Measurements from ENCODE around the gene RTEL1.
"Not testable (repeated sequence)": the region's sequence is repeated elsewhere in the genome, so short reads cannot be mapped to it uniquely, and the experiment has no call there.

Gene RTEL1

GRCh38 chr20:63636752-63637628 lies 21.1 kb upstream of the RTEL1 start:
- Histone ChIP-seq H3K36me3 (ENCODE audit: insufficient read depth, low read length) (no peaks in the 10 kb centered on the region), H3K9me3 (ENCODE audit: low read depth, low read length) (no peaks in the 10 kb centered on the region), H3K27ac (no peak overlapping the region), H3K4me3 (no peak overlapping the region), H3K9ac (ENCODE audit: insufficient read length) (no peak overlapping the region)
- TF ChIP-seq FOXP2 (optimal IDR thresholded peaks at IDR 0.05; ENCODE audit: control extremely low read depth, extremely low read length, insufficient read depth), result no peak
- TF ChIP-seq EZH2 (IDR thresholded peaks at IDR 0.05), result no peak
- no peak for TF ChIP-seq POLR2AphosphoS5 (IDR thresholded peaks at IDR 0.05; ENCODE audit: borderline replicate concordance, low read depth, low read length)
- DNase-seq (ENCODE audit: low read depth, low spot score), result no peak

- DNase-seq (ENCODE audit: low read depth, low spot score), result no peak
- no peak overlapping the region for H3K4me3 ChIP-seq
- H3K9me3 ChIP-seq (ENCODE audit: low read depth, low read length), result no peaks in the 10 kb centered on the region
- TF ChIP-seq EZH2 (IDR thresholded peaks at IDR 0.05) (no peak), POLR2AphosphoS5 (IDR thresholded peaks at IDR 0.05; ENCODE audit: borderline replicate concordance, low read depth, low read length) (no peak), FOXP2 (optimal IDR thresholded peaks at IDR 0.05; ENCODE audit: control extremely low read depth, extremely low read length, insufficient read depth) (no peak)
- H3K27ac ChIP-seq, result peak overlapping the region; percentile 70
- no peak overlapping the region for H3K9ac ChIP-seq (ENCODE audit: insufficient read length)
- no peaks in the 10 kb centered on the region; the same call in 1 of the 2 replicates for H3K36me3 ChIP-seq (ENCODE audit: insufficient read depth, low read length)
These were observed 18.8 kb upstream of the RTEL1 start for GRCh38 chr20:63639093-63639975.

GRCh38 chr20:63640086-63640485 lies 18.0 kb upstream of the RTEL1 start:
- Histone ChIP-seq H3K27ac (no peak overlapping the region), H3K4me3 (no peak overlapping the region)
- TF ChIP-seq POLR2AphosphoS5 (IDR thresholded peaks at IDR 0.05; ENCODE audit: borderline replicate concordance, low read depth, low read length), result no peak

GRCh38 chr20:63640686-63641085 lies 17.4 kb upstream of the RTEL1 start:
- not testable (repeated sequence) for DNase-seq (ENCODE audit: low read depth, low spot score); H3K4me3 ChIP-seq; H3K27ac ChIP-seq; H3K9me3 ChIP-seq (ENCODE audit: low read depth, low read length); H3K9ac ChIP-seq (ENCODE audit: insufficient read length); H3K36me3 ChIP-seq (ENCODE audit: insufficient read depth, low read length)

More at GRCh38 chr20:63640086-63640485, 18.0 kb upstream of the RTEL1 start:
- H3K36me3 ChIP-seq (ENCODE audit: insufficient read depth, low read length), result no peaks in the 10 kb centered on the region; the same call in 1 of the 2 replicates
- no peak overlapping the region for H3K9ac ChIP-seq (ENCODE audit: insufficient read length)
- no peaks in the 10 kb centered on the region for H3K9me3 ChIP-seq (ENCODE audit: low read depth, low read length)
- DNase-seq (ENCODE audit: low read depth, low spot score), result no peak

- TF ChIP-seq POLR2AphosphoS5 (IDR thresholded peaks at IDR 0.05; ENCODE audit: borderline replicate concordance, low read depth, low read length), result no peak
- TF ChIP-seq EZH2 (IDR thresholded peaks at IDR 0.05), result no peak
- no peak for TF ChIP-seq FOXP2 (optimal IDR thresholded peaks at IDR 0.05; ENCODE audit: control extremely low read depth, extremely low read length, insufficient read depth)
- Histone ChIP-seq H3K4me3 (no peak overlapping the region), H3K27ac (no peak overlapping the region), H3K9me3 (ENCODE audit: low read depth, low read length) (no peaks in the 10 kb centered on the region), H3K36me3 (ENCODE audit: insufficient read depth, low read length) (no peaks in the 10 kb centered on the region; the same call in 1 of the 2 replicates), H3K9ac (ENCODE audit: insufficient read length) (no peak overlapping the region)
- DNase-seq (ENCODE audit: low read depth, low spot score), result no peak
These were observed 16.8 kb upstream of the RTEL1 start for GRCh38 chr20:63641146-63641791.

- no peak for TF ChIP-seq FOXP2 (optimal IDR thresholded peaks at IDR 0.05; ENCODE audit: control extremely low read depth, extremely low read length, insufficient read depth)
- no peak for TF ChIP-seq EZH2 (IDR thresholded peaks at IDR 0.05)
- TF ChIP-seq POLR2AphosphoS5 (IDR thresholded peaks at IDR 0.05; ENCODE audit: borderline replicate concordance, low read depth, low read length), result no peak
- no peak for DNase-seq (ENCODE audit: low read depth, low spot score)
- Histone ChIP-seq H3K9me3 (ENCODE audit: low read depth, low read length) (no peaks in the 10 kb centered on the region), H3K27ac (no peak overlapping the region), H3K9ac (ENCODE audit: insufficient read length) (no peak overlapping the region), H3K4me3 (peak overlapping the region; percentile 58), H3K36me3 (ENCODE audit: insufficient read depth, low read length) (no peaks in the 10 kb centered on the region; the same call in 1 of the 2 replicates)
These were observed 16.2 kb upstream of the RTEL1 start for GRCh38 chr20:63641792-63642523.

- TF ChIP-seq FOXP2 (optimal IDR thresholded peaks at IDR 0.05; ENCODE audit: control extremely low read depth, extremely low read length, insufficient read depth), result no peak
- TF ChIP-seq POLR2AphosphoS5 (IDR thresholded peaks at IDR 0.05; ENCODE audit: borderline replicate concordance, low read depth, low read length), result no peak; the same call in 1 of the 2 replicates
- no peak for TF ChIP-seq EZH2 (IDR thresholded peaks at IDR 0.05)
- Histone ChIP-seq H3K36me3 (ENCODE audit: insufficient read depth, low read length) (no peaks in the 10 kb centered on the region; the same call in 1 of the 2 replicates), H3K4me3 (peak overlapping the region; percentile 58), H3K27ac (no peak overlapping the region), H3K9me3 (ENCODE audit: low read depth, low read length) (no peaks in the 10 kb centered on the region), H3K9ac (ENCODE audit: insufficient read length) (no peak overlapping the region)
- DNase-seq (ENCODE audit: low read depth, low spot score), result no peak
These were observed 15.4 kb upstream of the RTEL1 start for GRCh38 chr20:63642527-63643247.
